ENCODE data around the gene BSX. TPM values are rescaled to one million over a fixed set of nuclear protein-coding genes. Genes with fewer than 3 reads are reported as not detected.

Gene BSX
- total RNA-seq, 1 donor from 2014 or later, result not detected

DNA sequence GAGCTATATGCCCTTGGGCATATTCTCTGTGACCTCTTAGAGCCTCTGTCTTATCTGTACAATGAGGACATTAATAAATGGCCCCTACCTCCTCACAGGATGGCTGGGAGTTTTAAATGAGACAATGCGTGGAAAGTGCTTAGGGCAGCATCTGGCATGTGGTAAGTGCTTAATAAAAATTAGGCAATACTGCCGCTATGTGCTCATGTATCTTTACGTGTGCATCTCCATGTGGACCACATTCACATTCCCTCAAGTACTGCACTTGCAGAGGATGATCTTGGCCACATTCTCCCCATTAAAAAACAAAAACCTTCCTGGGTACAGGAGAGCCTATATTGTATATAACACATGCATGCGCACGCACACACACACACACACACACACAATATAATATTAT lies 19.1 kb upstream of the BSX start:
- Histone ChIP-seq H3K36me3 (no peaks in the 10 kb centered on the region), H3F3A (ENCODE audit: low read depth) (peaks cover 19% of the 10 kb centered on the region), H3K9ac (no peak overlapping the region), H3K79me2 (ENCODE audit: low read depth) (no peaks in the 10 kb centered on the region), H2AFZ (replicated peaks) (no peak overlapping the region), H3K9me3 (ENCODE audit: low read depth) (no peaks in the 10 kb centered on the region), H3K27me3 (no peaks in the 10 kb centered on the region), H3K4me1 (peaks cover 12% of the 10 kb centered on the region), H3K4me2 (no peak overlapping the region), H3K4me3 (no peak overlapping the region), H4K20me1 (ENCODE audit: low read depth) (no peaks in the 10 kb centered on the region), H3K27ac (no peak overlapping the region)
- Mint-ChIP-seq H3K4me3 (no peak overlapping the region), H3K4me1 (peaks cover 4% of the 10 kb centered on the region), H3K9me3 (no peaks in the 10 kb centered on the region), H3K36me3 (no peaks in the 10 kb centered on the region), H3K27me3 (ENCODE audit: insufficient read depth, low read depth) (no peaks in the 10 kb centered on the region), H3K27ac (no peak overlapping the region)
- DNase-seq (ENCODE audit: low spot score), result no peak
- TF ChIP-seq, protein P1, sequence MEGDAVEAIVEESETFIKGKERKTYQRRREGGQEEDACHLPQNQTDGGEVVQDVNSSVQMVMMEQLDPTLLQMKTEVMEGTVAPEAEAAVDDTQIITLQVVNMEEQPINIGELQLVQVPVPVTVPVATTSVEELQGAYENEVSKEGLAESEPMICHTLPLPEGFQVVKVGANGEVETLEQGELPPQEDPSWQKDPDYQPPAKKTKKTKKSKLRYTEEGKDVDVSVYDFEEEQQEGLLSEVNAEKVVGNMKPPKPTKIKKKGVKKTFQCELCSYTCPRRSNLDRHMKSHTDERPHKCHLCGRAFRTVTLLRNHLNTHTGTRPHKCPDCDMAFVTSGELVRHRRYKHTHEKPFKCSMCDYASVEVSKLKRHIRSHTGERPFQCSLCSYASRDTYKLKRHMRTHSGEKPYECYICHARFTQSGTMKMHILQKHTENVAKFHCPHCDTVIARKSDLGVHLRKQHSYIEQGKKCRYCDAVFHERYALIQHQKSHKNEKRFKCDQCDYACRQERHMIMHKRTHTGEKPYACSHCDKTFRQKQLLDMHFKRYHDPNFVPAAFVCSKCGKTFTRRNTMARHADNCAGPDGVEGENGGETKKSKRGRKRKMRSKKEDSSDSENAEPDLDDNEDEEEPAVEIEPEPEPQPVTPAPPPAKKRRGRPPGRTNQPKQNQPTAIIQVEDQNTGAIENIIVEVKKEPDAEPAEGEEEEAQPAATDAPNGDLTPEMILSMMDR (IDR thresholded peaks at IDR 0.05), result no peak
- TF ChIP-seq EZH2 (IDR thresholded peaks at IDR 0.05), result no peak
- no peak for TF ChIP-seq EZH2phosphoT487 (IDR thresholded peaks at IDR 0.05)

DNA sequence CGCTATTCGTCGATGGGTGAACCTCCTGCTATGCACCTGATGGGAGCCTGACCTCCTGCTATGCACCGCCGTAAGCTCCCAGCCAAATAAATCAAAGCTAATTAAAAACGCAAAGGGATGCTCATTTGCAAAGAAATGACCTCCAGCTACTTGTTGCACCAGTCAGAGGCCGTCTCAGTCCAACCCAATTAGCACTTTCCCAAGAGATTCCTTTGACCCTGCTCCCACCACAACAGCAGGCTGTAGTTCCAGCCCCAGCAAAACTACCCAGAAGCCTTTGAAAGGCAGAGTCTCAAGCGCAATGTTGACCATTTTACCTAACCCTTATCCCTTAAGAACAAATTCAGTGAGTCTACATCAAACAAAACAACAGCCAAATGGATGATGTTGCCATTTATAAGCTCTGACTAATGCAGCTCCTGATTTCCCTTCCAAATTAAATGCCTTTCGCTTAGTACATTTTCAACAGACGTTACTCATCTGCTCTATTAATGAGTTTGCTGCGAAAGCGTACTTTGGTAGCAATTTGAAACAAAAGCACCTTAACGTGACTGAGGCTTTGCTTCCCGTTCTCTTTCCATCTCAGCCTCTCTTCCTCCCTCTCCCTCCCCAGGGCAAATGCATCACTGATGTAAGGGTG lies 17.2 kb upstream of the BSX start:
- TF ChIP-seq, protein P1 (IDR thresholded peaks at IDR 0.05), result no peak
- H3K4me3 ChIP-seq, result no peak overlapping the region
- H3K27me3 ChIP-seq, result no peaks in the 10 kb centered on the region
- peaks cover 17% of the 10 kb centered on the region for H3K4me1 ChIP-seq
- H3K79me2 ChIP-seq (ENCODE audit: low read depth), result no peaks in the 10 kb centered on the region
- H3K4me3 Mint-ChIP-seq, result no peak overlapping the region
- no peaks in the 10 kb centered on the region for H3K36me3 ChIP-seq
- no peaks in the 10 kb centered on the region for H3K36me3 Mint-ChIP-seq
- H3K4me2 ChIP-seq, result peak overlapping the region; percentile 49
- no peaks in the 10 kb centered on the region for H3K9me3 Mint-ChIP-seq
- peaks cover 19% of the 10 kb centered on the region for H3F3A ChIP-seq (ENCODE audit: low read depth)
- H2AFZ ChIP-seq (replicated peaks), result peak overlapping the region; percentile 60
- peak; percentile 24 for DNase-seq (ENCODE audit: low spot score)
- H3K27ac ChIP-seq, result no peak overlapping the region
- H3K27ac Mint-ChIP-seq, result no peak overlapping the region
- H4K20me1 ChIP-seq (ENCODE audit: low read depth), result no peaks in the 10 kb centered on the region
- H3K9me3 ChIP-seq (ENCODE audit: low read depth), result no peaks in the 10 kb centered on the region
- peaks cover 12% of the 10 kb centered on the region for H3K4me1 Mint-ChIP-seq
- no peaks in the 10 kb centered on the region for H3K27me3 Mint-ChIP-seq (ENCODE audit: insufficient read depth, low read depth)
- no peak overlapping the region for H3K9ac ChIP-seq

- H3K27me3 Mint-ChIP-seq (ENCODE audit: insufficient read depth, low read depth), result no peaks in the 10 kb centered on the region
- peaks cover 12% of the 10 kb centered on the region for H3K4me1 Mint-ChIP-seq
- Histone ChIP-seq H3K27me3 (no peaks in the 10 kb centered on the region), H3K27ac (no peak overlapping the region), H3K9ac (no peak overlapping the region), H3K9me3 (ENCODE audit: low read depth) (no peaks in the 10 kb centered on the region), H3K36me3 (no peaks in the 10 kb centered on the region), H3K79me2 (ENCODE audit: low read depth) (no peaks in the 10 kb centered on the region), H3K4me1 (peaks cover 17% of the 10 kb centered on the region), H4K20me1 (ENCODE audit: low read depth) (no peaks in the 10 kb centered on the region), H2AFZ (replicated peaks) (no peak overlapping the region), H3K4me3 (no peak overlapping the region), H3K4me2 (no peak overlapping the region), H3F3A (ENCODE audit: low read depth) (peaks cover 19% of the 10 kb centered on the region)
- H3K9me3 Mint-ChIP-seq, result peaks cover 1% of the 10 kb centered on the region
- H3K36me3 Mint-ChIP-seq, result no peaks in the 10 kb centered on the region
- DNase-seq (ENCODE audit: low spot score), result peak; percentile 58
- TF ChIP-seq EZH2phosphoT487 (IDR thresholded peaks at IDR 0.05) (no peak), EZH2 (IDR thresholded peaks at IDR 0.05) (no peak)
- TF ChIP-seq, protein P1 (IDR thresholded peaks at IDR 0.05), result no peak
- H3K27ac Mint-ChIP-seq, result no peak overlapping the region
- no peak overlapping the region for H3K4me3 Mint-ChIP-seq
Measured at GRCh38 chr11:122995526-122995925, 13.9 kb upstream of the BSX start.
